Measurements from ENCODE around the gene EXOG. TPM values are rescaled to one million over a fixed set of nuclear protein-coding genes. Genes with fewer than 3 reads are reported as not detected.

EXOG gene
- polyA plus RNA-seq, 3 donors from 2014 or later: 2.9 to 19.6 (median 6.9) TPM

DNA sequence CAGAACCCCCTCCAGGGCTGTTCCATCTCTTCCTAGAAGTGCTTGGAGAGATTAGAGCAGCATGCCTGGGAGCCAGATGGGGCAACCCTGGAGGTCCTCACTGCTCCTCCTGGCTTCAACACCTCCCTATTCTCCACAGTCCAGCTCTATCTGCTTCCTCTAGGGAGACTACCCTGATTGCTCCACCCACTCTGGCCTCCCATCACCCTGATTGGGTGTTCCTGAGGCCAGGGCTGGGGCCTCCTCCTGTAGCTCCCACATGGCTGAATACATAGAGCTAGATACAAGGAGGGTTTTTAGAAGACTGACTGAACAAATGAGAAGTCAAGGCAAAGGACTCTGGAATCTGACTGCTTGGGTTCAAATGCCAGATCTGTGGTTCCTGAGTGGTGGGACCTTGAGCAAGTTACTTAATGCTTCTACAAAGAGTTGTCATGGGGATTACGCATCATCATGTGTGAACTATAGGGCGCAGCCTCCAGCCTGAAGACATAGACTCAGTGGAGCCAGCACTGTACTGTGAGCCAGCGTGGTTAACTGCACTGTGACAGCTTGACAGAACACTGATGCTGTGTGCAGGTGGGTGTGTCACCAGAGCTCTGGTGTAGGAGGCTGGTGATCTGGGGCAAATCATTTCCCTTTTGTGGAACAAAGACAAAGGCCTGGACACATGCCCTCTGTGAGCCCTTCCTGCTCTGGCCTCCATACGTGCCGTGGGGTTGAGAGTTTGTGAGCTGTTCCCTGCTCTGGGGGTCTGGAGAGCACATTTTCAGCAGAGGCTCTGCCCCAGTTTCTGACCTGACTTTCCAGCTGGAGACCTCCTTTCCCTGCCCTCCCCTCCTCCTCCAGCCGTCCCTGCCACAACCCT lies 78.5 kb downstream of the EXOG start:
- peaks cover 0 to 3% (median 3%) of the 10 kb centered on the region in 3 donors for H3K27me3 Mint-ChIP-seq (ENCODE audit: low read depth in 3 of 3)
- H3K36me3 Mint-ChIP-seq: no peaks in the 10 kb centered on the region
- no peaks in the 10 kb centered on the region for H3K4me1 Mint-ChIP-seq
- no peak overlapping the region for H3K27ac Mint-ChIP-seq
- H3K9me3 Mint-ChIP-seq: no peaks in the 10 kb centered on the region
- H3K4me3 Mint-ChIP-seq: no peak overlapping the region
- no peak for DNase-seq

DNA sequence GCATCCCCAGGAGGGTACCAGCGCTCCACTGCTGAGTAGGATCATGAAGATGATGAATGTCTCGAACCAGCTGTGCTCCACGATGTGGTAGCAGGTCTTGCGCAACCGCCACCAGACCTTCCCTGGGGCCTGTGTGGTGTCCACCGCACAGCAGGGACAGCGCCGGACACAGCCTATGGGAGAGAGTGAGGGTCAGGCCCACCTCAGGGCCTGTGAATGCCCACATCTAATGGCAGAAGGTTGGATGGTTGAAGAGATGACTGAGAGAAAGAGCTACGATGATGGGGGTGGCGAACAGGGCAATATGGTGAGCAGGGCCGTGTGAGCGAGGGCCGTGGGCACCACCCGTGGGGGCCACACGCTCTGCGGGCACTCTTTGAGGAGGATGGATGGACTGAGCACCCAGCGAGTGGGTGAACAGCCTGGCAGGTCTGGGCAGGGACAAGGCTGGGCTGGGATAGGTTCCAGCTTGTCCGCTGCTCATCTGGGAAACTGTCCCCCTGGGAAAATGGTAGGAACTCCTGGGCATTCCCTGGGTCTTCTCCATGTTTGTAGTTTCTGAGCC lies 79.2 kb downstream of the EXOG start:
- no peak for DNase-seq
- Mint-ChIP-seq H3K9me3 (no peaks in the 10 kb centered on the region), H3K4me1 (no peaks in the 10 kb centered on the region), H3K27ac (no peak overlapping the region), H3K27me3 (ENCODE audit: low read depth in 3 of 3) (peaks cover 0 to 4% (median 3%) of the 10 kb centered on the region in 3 donors), H3K4me3 (no peak overlapping the region), H3K36me3 (no peaks in the 10 kb centered on the region)

Other genes with a start within 250 kb of the EXOG start
- not detected for gene SLC22A13, start 230.5 kb upstream of the EXOG start, polyA plus RNA-seq
- not detected for gene SLC22A14, start 214.0 kb upstream of the EXOG start, polyA plus RNA-seq
- 1 to 10 TPM; 1.2 to 1.5 (median 1.4) TPM for gene XYLB, start 149.6 kb upstream of the EXOG start, polyA plus RNA-seq
- under 1 TPM; 0.02 to 0.39 (median 0.04) TPM for gene ACVR2B, start 42.5 kb upstream of the EXOG start, polyA plus RNA-seq
- not detected for gene SCN5A, start 153.3 kb downstream of the EXOG start, polyA plus RNA-seq